D721Med (cell line): Measurements from ENCODE around the gene RNF180.

ENCODE experiments used
- DNase-seq: peaks from one replicate; pipeline ENCODE4 v3.0.0; 2011; ENCODE audit warnings: low spot score; ENCODE audit not compliant: insufficient read length
- FAIRE-seq: peaks from 2 replicates; lab custom pipeline; 2011; peaks lifted over from hg19 to GRCh38; lab: Jason Lieb, UNC
- TF ChIP-seq, protein P1 (sequence below): IDR thresholded peaks from 2 replicates; pipeline ENCODE4 v1.5.1; 2012; ENCODE audit warnings: mild to moderate bottlenecking, control low read depth; ENCODE audit not compliant: insufficient read depth; ENCODE audit errors: missing control alignments

RNF180 gene

DNA sequence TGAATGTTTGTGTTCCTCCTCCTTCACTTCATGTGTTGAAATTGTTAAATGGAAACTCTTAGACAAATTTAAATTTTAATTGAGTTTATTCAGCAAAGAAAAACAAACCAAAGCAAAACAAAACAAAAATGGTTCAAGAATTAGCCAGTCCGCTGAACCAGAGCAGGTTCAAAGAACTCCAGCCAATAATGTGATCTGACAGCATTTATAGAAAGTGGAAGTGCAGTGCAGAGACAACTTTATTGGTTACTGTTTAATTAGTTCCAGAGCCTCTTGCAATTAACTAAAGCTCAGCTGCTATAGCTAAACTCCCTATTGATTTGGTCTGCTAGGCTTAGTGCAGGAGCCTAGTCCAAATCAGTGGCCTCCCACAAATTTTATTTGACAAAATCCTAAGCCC is 132.9 kb downstream of the RNF180 start:
- TF ChIP-seq, protein P1, sequence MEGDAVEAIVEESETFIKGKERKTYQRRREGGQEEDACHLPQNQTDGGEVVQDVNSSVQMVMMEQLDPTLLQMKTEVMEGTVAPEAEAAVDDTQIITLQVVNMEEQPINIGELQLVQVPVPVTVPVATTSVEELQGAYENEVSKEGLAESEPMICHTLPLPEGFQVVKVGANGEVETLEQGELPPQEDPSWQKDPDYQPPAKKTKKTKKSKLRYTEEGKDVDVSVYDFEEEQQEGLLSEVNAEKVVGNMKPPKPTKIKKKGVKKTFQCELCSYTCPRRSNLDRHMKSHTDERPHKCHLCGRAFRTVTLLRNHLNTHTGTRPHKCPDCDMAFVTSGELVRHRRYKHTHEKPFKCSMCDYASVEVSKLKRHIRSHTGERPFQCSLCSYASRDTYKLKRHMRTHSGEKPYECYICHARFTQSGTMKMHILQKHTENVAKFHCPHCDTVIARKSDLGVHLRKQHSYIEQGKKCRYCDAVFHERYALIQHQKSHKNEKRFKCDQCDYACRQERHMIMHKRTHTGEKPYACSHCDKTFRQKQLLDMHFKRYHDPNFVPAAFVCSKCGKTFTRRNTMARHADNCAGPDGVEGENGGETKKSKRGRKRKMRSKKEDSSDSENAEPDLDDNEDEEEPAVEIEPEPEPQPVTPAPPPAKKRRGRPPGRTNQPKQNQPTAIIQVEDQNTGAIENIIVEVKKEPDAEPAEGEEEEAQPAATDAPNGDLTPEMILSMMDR: no peak
- FAIRE-seq: no peak
- no peak for DNase-seq

DNA sequence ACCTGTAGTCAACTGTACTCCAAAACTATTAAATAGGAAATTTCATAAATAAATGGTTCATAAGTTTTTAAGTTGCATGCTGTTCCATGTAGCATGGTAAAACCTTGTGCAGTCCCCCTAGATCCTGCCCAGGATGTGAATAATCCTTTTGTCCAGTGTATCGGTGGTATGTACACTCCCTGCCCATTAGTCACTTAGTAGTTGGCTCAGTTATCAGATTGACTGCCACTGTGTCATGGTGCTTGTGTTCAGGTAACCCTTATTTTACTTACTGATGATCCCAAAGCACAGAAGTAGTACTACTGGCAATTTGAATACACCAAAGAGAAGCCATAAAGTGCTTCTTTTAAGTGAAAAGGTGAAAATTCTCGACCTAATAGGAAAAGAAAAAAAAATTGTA is 134.2 kb downstream of the RNF180 start:
- FAIRE-seq (no peak), DNase-seq (no peak)
- TF ChIP-seq, protein P1: no peak

DNA sequence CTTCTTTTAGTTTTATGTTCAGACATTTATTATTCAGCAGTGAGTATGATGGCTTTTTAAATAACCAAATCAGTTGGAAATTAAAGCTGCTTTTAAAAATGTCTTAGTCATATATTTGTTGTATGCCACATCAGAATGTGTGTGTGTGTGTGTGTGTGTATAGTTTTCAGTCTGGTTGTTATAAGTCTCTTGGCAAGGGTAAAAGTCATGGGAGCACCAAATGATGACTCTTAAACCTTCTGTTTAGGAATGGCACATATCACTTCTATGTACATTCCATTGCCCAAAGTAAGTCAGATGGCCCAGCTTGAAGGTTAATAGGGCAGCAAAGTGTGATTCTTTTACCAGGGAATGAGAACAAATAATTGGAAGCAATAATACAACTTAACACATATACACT is 135.9 kb downstream of the RNF180 start:
- TF ChIP-seq, protein P1: no peak
- peak; percentile 29 for FAIRE-seq
- DNase-seq: no peak

DNA sequence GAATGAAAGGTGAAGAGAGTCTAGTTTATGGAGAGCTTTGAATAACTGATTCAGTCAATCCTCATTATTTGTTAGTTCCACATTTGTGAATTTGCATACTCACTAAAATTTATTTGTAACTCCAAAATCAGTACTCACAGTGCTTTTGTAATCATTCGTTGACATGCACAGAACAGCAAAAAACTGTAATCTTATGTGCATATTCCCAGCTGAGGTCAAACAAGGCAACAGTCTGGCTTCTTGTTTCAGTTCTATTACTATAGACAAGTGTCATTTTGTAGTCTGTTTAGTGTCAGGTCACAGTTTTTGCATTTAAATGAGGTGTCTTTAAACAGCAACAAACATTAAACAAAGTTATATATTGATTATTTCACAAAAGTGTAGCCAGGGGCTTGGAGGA is 142.5 kb downstream of the RNF180 start:
- DNase-seq (no peak), FAIRE-seq (no peak)
- TF ChIP-seq, protein P1: no peak

DNA sequence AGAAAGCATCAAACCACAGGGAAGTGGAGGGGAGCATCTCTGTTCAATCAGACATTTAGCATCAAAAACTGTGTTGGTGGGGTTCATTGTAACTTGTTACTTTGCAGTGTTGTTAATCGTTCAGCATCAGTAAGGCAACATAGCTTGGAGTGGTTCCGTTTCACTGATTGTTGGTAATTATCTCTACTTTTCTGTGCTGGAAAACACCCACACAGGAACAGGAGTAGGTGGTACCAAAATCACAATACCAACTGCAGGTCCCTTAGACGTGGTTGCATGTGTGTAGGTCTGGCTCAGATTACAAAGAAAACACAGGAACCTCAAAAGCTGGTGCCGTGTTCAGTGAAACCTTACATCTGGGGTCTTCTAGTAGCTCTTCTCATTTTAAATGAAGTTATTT is 146.8 kb downstream of the RNF180 start:
- FAIRE-seq: no peak
- TF ChIP-seq, protein P1: no peak
- DNase-seq: no peak

DNA sequence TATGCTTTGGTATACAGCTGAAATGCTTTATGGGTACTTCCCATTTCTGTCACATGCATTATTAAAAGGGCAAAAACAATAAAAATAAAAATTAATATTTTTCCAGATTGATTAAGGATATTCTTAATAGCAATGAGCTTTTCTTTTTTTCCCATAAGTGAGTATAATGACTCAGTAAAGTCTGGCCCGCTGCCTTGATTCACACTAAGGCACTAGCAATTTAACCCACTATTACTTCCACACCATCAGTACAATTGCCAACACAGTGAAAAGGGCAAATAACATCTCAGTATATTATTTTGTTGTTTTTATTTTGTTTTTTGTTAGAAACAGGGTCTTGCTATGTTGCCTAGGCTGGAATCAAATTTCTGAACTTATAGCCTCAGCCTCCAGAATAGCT is 150.1 kb downstream of the RNF180 start:
- FAIRE-seq: no peak
- no peak for DNase-seq
- TF ChIP-seq, protein P1: no peak

DNA sequence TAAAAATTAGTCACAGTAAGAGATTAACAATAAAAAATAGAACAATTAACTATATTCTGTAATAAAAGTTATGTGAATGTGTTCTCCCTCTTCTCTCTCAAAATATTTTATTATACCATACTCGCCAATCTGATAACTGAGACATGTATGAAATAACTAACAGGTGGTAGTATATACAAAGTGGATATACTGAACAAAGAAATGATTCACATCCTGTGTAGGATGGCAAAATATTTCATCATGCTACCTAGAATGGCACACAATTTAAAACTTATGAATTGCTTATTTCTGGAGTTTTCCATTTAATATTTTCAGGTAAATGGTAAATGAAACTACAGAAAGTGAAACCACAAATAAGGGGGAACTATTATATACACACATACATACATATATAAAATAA is 152.5 kb downstream of the RNF180 start:
- FAIRE-seq: no peak
- DNase-seq: no peak
- TF ChIP-seq, protein P1: no peak
